OCI-M1 (cell line): Measurements from ENCODE around the gene GNPTG.
A peak's percentile ranks its signal among the peaks of the same experiment; 100 is the strongest.

ENCODE experiments used
- DNase-seq: peaks from one replicate; lab custom pipeline; 2025; lab: John Stamatoyannopoulos, UW

The GNPTG gene

GRCh38 chr16:1351582-1352362 lies at the start of gene GNPTG, which contains the start of gene TSR3:
TSS of gene GNPTG (plus strand) at chr16:1351931. CDS start at chr16:1351966, 35 bp downstream.
TSS of gene TSR3 (minus strand) at chr16:1351878. CDS start at chr16:1351804, 74 bp downstream.
- peak; percentile 89 for DNase-seq

GRCh38 chr16:1305823-1306222 lies 45.9 kb upstream of the GNPTG start:
- DNase-seq, result no peak

GRCh38 chr16:1306334-1306733 lies 45.4 kb upstream of the GNPTG start:
- DNase-seq, result no peak

GRCh38 chr16:1308036-1308976 lies 43.4 kb upstream of the GNPTG start:
- peak; percentile 89 for DNase-seq

- DNase-seq, result peak; percentile 98
Measured at GRCh38 chr16:1308977-1309885, 42.5 kb upstream of the GNPTG start, which contains the start of gene UBE2I. TSS of gene UBE2I (plus strand) at chr16:1309636. CDS start at chr16:1314031, 4,395 bp downstream.

GRCh38 chr16:1309888-1310831 lies 41.6 kb upstream of the GNPTG start:
- DNase-seq, result peak; percentile 58

- no peak for DNase-seq
Measured at GRCh38 chr16:1310832-1311200, 40.9 kb upstream of the GNPTG start.

GRCh38 chr16:1311212-1311737 lies 40.5 kb upstream of the GNPTG start:
- no peak for DNase-seq

- no peak for DNase-seq
Measured at GRCh38 chr16:1311738-1312466, 39.8 kb upstream of the GNPTG start.

- DNase-seq, result no peak
Measured at GRCh38 chr16:1312467-1312816, 39.3 kb upstream of the GNPTG start.

GRCh38 chr16:1312903-1313302 lies 38.8 kb upstream of the GNPTG start:
- DNase-seq, result no peak

GRCh38 chr16:1313721-1314369 lies 37.9 kb upstream of the GNPTG start:
- DNase-seq, result no peak

GRCh38 chr16:1314399-1315068 lies 37.2 kb upstream of the GNPTG start:
- DNase-seq, result no peak

GRCh38 chr16:1315081-1316032 lies 36.4 kb upstream of the GNPTG start:
- DNase-seq, result no peak

- DNase-seq, result no peak
Measured at GRCh38 chr16:1316033-1316405, 35.7 kb upstream of the GNPTG start.

- no peak for DNase-seq
Measured at GRCh38 chr16:1317479-1318267, 34.1 kb upstream of the GNPTG start.

- DNase-seq, result no peak
Measured at GRCh38 chr16:1318268-1318545, 33.5 kb upstream of the GNPTG start.
